HUES48 (cell line): Measurements from ENCODE around the gene MFSD6L.

Experiments used
- H3K27ac ChIP-seq: one replicate; pipeline ENCODE4 v1.7.0; 2013; ENCODE audit warnings: low read depth, low read length, inconsistent platforms
- H3K27me3 ChIP-seq: 2 replicates; pipeline ENCODE4 v1.6.1; 2013; ENCODE audit warnings: mild to moderate bottlenecking, low read length; ENCODE audit not compliant: control insufficient read depth, insufficient read depth
- H3K36me3 ChIP-seq: 2 replicates; pipeline ENCODE4 v1.6.1; 2013; ENCODE audit warnings: low read length; ENCODE audit not compliant: control insufficient read depth, insufficient read depth
- H3K4me1 ChIP-seq: 2 replicates; pipeline ENCODE4 v1.6.1; 2013; ENCODE audit warnings: mild to moderate bottlenecking, low read length; ENCODE audit not compliant: control insufficient read depth, insufficient read depth
- H3K4me3 ChIP-seq: 2 replicates; pipeline ENCODE4 v1.5.1; 2013; ENCODE audit warnings: mild to moderate bottlenecking, low read depth, low read length
- H3K9ac ChIP-seq: 2 replicates; pipeline ENCODE4 v1.6.1; 2013; ENCODE audit warnings: mild to moderate bottlenecking, low read depth, low read length, moderate library complexity
- H3K9me3 ChIP-seq: 2 replicates; pipeline ENCODE4 v1.6.1; 2013; ENCODE audit warnings: low read length; ENCODE audit not compliant: control insufficient read depth, insufficient read depth

Gene MFSD6L

GRCh38 chr17:8798846-8799569, at the start of gene MFSD6L:
Gene MFSD6L (minus strand): TSS chr17:8799365. CDS start chr17:8799120, 245 bp downstream.
- Histone ChIP-seq H3K27ac (no peak within 1 kb of the TSS), H3K9me3 (no peaks in the 10 kb centered on the region), H3K9ac (peak within 1 kb of the TSS; percentile 48), H3K27me3 (no peaks in the 10 kb centered on the region), H3K4me1 (peaks cover 8% of the 10 kb centered on the region; the same call in 1 of the 2 replicates), H3K4me3 (peak within 1 kb of the TSS; percentile 74), H3K36me3 (no peaks in the 10 kb centered on the region)

- no peak overlapping the region for H3K4me3 ChIP-seq
- H3K27me3 ChIP-seq = no peaks in the 10 kb centered on the region
- H3K9me3 ChIP-seq = no peaks in the 10 kb centered on the region
- no peaks in the 10 kb centered on the region for H3K36me3 ChIP-seq
- H3K9ac ChIP-seq = no peak overlapping the region
- no peak overlapping the region for H3K27ac ChIP-seq
- H3K4me1 ChIP-seq = no peaks in the 10 kb centered on the region; the same call in 1 of the 2 replicates
Observed at GRCh38 chr17:8847891-8848290, 48.7 kb upstream of the MFSD6L start.

- no peak overlapping the region for H3K4me3 ChIP-seq
- no peaks in the 10 kb centered on the region for H3K9me3 ChIP-seq
- no peaks in the 10 kb centered on the region; the same call in 1 of the 2 replicates for H3K4me1 ChIP-seq
- H3K36me3 ChIP-seq = no peaks in the 10 kb centered on the region
- no peaks in the 10 kb centered on the region for H3K27me3 ChIP-seq
- H3K9ac ChIP-seq = no peak overlapping the region
- H3K27ac ChIP-seq = no peak overlapping the region
Observed at GRCh38 chr17:8846768-8847211, 47.6 kb upstream of the MFSD6L start.

GRCh38 chr17:8844229-8845218, 45.4 kb upstream of the MFSD6L start:
- Histone ChIP-seq H3K4me1 (no peaks in the 10 kb centered on the region; the same call in 1 of the 2 replicates), H3K9me3 (no peaks in the 10 kb centered on the region), H3K9ac (no peak overlapping the region), H3K36me3 (no peaks in the 10 kb centered on the region), H3K27me3 (no peaks in the 10 kb centered on the region), H3K4me3 (no peak overlapping the region), H3K27ac (no peak overlapping the region)

- H3K4me3 ChIP-seq = no peak overlapping the region
- no peaks in the 10 kb centered on the region for H3K9me3 ChIP-seq
- no peaks in the 10 kb centered on the region for H3K27me3 ChIP-seq
- no peaks in the 10 kb centered on the region; the same call in 1 of the 2 replicates for H3K4me1 ChIP-seq
- H3K36me3 ChIP-seq = no peaks in the 10 kb centered on the region
- H3K9ac ChIP-seq = no peak overlapping the region
- H3K27ac ChIP-seq = no peak overlapping the region
Observed at GRCh38 chr17:8843344-8843743, 44.2 kb upstream of the MFSD6L start.

GRCh38 chr17:8841844-8842243, 42.7 kb upstream of the MFSD6L start:
- no peaks in the 10 kb centered on the region for H3K9me3 ChIP-seq
- H3K27ac ChIP-seq = no peak overlapping the region
- H3K36me3 ChIP-seq = no peaks in the 10 kb centered on the region
- no peaks in the 10 kb centered on the region; the same call in 1 of the 2 replicates for H3K4me1 ChIP-seq
- no peak overlapping the region for H3K4me3 ChIP-seq
- no peaks in the 10 kb centered on the region for H3K27me3 ChIP-seq
- no peak overlapping the region for H3K9ac ChIP-seq

GRCh38 chr17:8839410-8839935, 40.3 kb upstream of the MFSD6L start:
- Histone ChIP-seq H3K4me1 (no peaks in the 10 kb centered on the region), H3K27me3 (no peaks in the 10 kb centered on the region), H3K27ac (no peak overlapping the region), H3K9me3 (no peaks in the 10 kb centered on the region), H3K9ac (no peak overlapping the region), H3K36me3 (no peaks in the 10 kb centered on the region), H3K4me3 (no peak overlapping the region)

GRCh38 chr17:8838551-8839095, 39.5 kb upstream of the MFSD6L start:
- Histone ChIP-seq H3K9ac (no peak overlapping the region), H3K4me1 (no peaks in the 10 kb centered on the region), H3K27me3 (no peaks in the 10 kb centered on the region), H3K4me3 (no peak overlapping the region), H3K27ac (no peak overlapping the region), H3K9me3 (no peaks in the 10 kb centered on the region), H3K36me3 (no peaks in the 10 kb centered on the region)

- Histone ChIP-seq H3K4me3 (no peak overlapping the region), H3K36me3 (no peaks in the 10 kb centered on the region), H3K9ac (no peak overlapping the region), H3K9me3 (no peaks in the 10 kb centered on the region), H3K27me3 (no peaks in the 10 kb centered on the region), H3K27ac (no peak overlapping the region), H3K4me1 (no peaks in the 10 kb centered on the region)
Observed at GRCh38 chr17:8837563-8838075, 38.5 kb upstream of the MFSD6L start.

GRCh38 chr17:8836821-8837562, 37.8 kb upstream of the MFSD6L start:
- Histone ChIP-seq H3K4me3 (no peak overlapping the region), H3K27ac (no peak overlapping the region), H3K27me3 (no peaks in the 10 kb centered on the region), H3K4me1 (no peaks in the 10 kb centered on the region), H3K36me3 (no peaks in the 10 kb centered on the region), H3K9ac (no peak overlapping the region), H3K9me3 (no peaks in the 10 kb centered on the region)
